ENCODE data around the gene ZNF784.

Gene ZNF784

GRCh38 chr19:55602104-55603001 is 22.0 kb downstream of the ZNF784 start:
- no peak for DNase-seq (ENCODE audit: low read depth in 2 of 2)

GRCh38 chr19:55601084-55601483 is 23.3 kb downstream of the ZNF784 start:
- no peak for DNase-seq (ENCODE audit: low read depth in 2 of 2)

- no peak for DNase-seq (ENCODE audit: low read depth in 2 of 2)
These were observed 23.7 kb downstream of the ZNF784 start for GRCh38 chr19:55600662-55601028.

GRCh38 chr19:55599842-55600661 is 24.3 kb downstream of the ZNF784 start, which contains the start of gene ZNF524:
TSS of gene ZNF524 (plus strand) at chr19:55600288. CDS start at chr19:55602113, 1,825 bp downstream.
- peak; percentile 66 to 84 for DNase-seq (ENCODE audit: low read depth in 2 of 2)

- DNase-seq (ENCODE audit: low read depth in 2 of 2), result peak; percentile 94 to 95
These were observed 24.9 kb downstream of the ZNF784 start, which contains the start of gene FIZ1 for GRCh38 chr19:55599468-55599841. TSS of gene FIZ1 (minus strand) at chr19:55599517. CDS start at chr19:55597865, 1,652 bp downstream.

- DNase-seq (ENCODE audit: low read depth in 2 of 2), result peak; percentile 87 to 97
These were observed 25.5 kb downstream of the ZNF784 start for GRCh38 chr19:55598719-55599467.

GRCh38 chr19:55598034-55598433 is 26.3 kb downstream of the ZNF784 start:
- DNase-seq (ENCODE audit: low read depth in 2 of 2), result no peak

- DNase-seq (ENCODE audit: low read depth in 2 of 2), result no peak
These were observed 26.9 kb downstream of the ZNF784 start for GRCh38 chr19:55597501-55597921.

GRCh38 chr19:55596304-55596703 is 28.1 kb downstream of the ZNF784 start:
- DNase-seq (ENCODE audit: low read depth in 2 of 2), result no peak

- no peak for DNase-seq (ENCODE audit: low read depth in 2 of 2)
These were observed 29.3 kb downstream of the ZNF784 start for GRCh38 chr19:55594996-55595545.

- DNase-seq (ENCODE audit: low read depth in 2 of 2), result no peak
These were observed 31.1 kb downstream of the ZNF784 start for GRCh38 chr19:55593096-55593772.

- DNase-seq (ENCODE audit: low read depth in 2 of 2), result no peak
These were observed 31.8 kb downstream of the ZNF784 start for GRCh38 chr19:55592391-55593090.

GRCh38 chr19:55591555-55591954 is 32.8 kb downstream of the ZNF784 start:
- DNase-seq (ENCODE audit: low read depth in 2 of 2), result no peak

- no peak for DNase-seq (ENCODE audit: low read depth in 2 of 2)
These were observed 33.7 kb downstream of the ZNF784 start for GRCh38 chr19:55590617-55591016.

- DNase-seq (ENCODE audit: low read depth in 2 of 2), result no peak
These were observed 34.3 kb downstream of the ZNF784 start for GRCh38 chr19:55590109-55590508.

GRCh38 chr19:55588738-55589137 is 35.6 kb downstream of the ZNF784 start:
- no peak for DNase-seq (ENCODE audit: low read depth in 2 of 2)

GRCh38 chr19:55586976-55587668 is 37.2 kb downstream of the ZNF784 start:
- DNase-seq (ENCODE audit: low read depth in 2 of 2), result peak; percentile 90 to 96

- DNase-seq (ENCODE audit: low read depth in 2 of 2), result peak in 1 of 2 donors; percentile 48
These were observed 38.6 kb downstream of the ZNF784 start for GRCh38 chr19:55585658-55586339.

GRCh38 chr19:55584871-55585270 is 39.5 kb downstream of the ZNF784 start:
- DNase-seq (ENCODE audit: low read depth in 2 of 2), result no peak
